ENCODE data around the gene PRDM16.

The PRDM16 gene

GRCh38 chr1:3069491-3070308 is 697 bp downstream of the PRDM16 start:
- DNase-seq (ENCODE audit: low spot score), result no peak

DNA sequence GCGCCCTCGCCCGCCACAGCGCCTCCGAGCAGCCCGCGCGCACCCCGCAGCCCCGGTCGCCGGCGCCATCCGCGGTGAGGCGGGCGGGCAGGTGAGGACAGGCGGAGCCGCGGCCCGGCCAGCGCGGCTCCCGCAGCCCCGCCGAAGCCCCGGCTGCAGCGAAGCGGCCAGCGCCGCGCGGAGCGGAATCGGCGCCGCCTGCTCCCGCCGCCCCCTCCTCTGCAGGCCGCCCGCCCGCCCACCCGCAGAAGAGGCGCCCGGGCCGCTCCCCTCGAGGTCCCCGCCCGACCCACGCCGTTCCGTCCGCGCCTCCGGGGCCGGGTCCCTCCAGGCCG is 1.3 kb downstream of the PRDM16 start:
- no peak for DNase-seq (ENCODE audit: low spot score)

- no peak for DNase-seq (ENCODE audit: low spot score)
These were observed 1.9 kb downstream of the PRDM16 start for GRCh38 chr1:3070644-3071564.

DNA sequence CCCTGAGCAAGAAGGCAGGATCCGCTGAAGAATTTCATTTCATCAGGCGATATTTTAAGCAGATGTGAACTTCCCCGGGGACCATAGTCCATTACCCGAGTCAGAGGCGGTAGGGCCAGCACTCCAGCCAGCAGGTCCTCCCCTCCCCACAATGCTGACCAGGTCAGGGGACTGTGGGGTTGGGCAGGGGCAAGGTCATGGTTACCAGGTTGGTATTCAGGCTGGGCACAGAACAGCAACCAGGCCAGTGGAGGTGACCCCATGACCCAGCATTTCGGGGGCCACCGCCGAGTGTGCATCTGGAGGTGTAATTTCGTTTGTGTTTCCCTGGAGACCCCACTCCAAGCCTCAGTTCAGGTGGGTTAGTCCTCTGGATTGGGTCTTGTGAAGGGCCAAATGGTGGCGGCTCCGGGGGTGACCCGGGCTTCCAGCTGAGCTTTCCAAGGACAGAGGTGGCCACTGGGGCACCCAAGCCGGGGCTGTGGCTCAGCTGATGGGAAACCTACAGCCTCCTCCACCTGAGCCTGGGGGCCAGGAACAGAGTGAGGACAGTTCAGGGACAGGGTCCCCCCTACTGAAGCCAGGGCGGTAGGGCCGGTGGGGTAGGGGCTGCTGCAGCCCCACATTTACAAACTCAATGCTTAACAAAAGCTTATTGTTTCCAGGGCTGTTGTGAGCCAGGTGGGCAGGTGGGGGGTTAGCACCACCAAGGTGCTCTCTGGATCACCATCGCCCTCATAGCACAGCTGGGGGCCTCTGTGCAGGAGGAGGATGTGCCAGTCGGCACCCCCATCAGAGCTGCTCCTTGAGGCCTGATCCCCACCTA is 2.8 kb downstream of the PRDM16 start:
- no peak for DNase-seq (ENCODE audit: low spot score)

GRCh38 chr1:3072391-3073185 is 3.6 kb downstream of the PRDM16 start:
- no peak for DNase-seq (ENCODE audit: low spot score)

DNA sequence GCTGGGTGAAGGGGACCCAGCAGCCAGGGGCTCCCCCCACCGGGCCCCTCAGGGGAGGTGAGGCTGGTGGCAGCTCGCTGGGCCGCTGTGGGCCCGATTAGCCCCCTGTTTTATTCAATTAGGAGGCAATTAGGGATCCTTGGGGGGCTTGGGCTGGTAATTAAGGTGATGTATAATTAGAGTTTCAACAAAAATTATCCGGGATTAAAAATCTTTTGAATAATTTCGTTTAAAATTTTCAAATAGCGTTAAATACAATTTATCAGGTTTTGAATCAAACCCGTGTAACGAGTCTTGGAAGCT is 4.1 kb downstream of the PRDM16 start:
- no peak for DNase-seq (ENCODE audit: low spot score)

GRCh38 chr1:3073489-3074296 is 4.7 kb downstream of the PRDM16 start:
- no peak for DNase-seq (ENCODE audit: low spot score)

GRCh38 chr1:3074297-3074741 is 5.3 kb downstream of the PRDM16 start:
- DNase-seq (ENCODE audit: low spot score), result no peak

DNA sequence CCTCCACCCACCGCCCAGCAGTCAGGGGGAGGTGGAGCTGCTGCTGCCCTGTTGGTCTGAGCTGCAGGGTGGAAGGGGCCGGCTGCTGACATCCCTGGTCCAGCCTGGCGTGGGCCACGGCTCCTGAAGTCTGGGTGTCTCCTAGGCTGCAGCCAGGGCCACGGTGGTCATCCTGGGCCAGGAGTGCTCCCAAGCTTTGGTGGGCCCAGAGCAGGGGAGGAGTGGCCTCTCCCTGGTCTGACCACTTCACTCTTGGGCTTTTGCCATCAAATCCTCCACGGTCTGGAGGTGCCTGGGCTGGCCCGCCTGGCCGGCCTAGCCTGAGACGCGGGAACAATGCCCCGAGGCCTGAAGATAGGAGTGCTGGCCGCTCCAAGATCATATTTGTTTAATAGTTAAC is 5.8 kb downstream of the PRDM16 start:
- DNase-seq (ENCODE audit: low spot score), result no peak

- DNase-seq (ENCODE audit: low spot score), result no peak
These were observed 6.8 kb downstream of the PRDM16 start for GRCh38 chr1:3075666-3076362.

- no peak for DNase-seq (ENCODE audit: low spot score)
These were observed 7.3 kb downstream of the PRDM16 start for GRCh38 chr1:3076363-3076740.

GRCh38 chr1:3077081-3077480 is 8.1 kb downstream of the PRDM16 start:
- no peak for DNase-seq (ENCODE audit: low spot score)

GRCh38 chr1:3077561-3077960 is 8.6 kb downstream of the PRDM16 start:
- no peak for DNase-seq (ENCODE audit: low spot score)

DNA sequence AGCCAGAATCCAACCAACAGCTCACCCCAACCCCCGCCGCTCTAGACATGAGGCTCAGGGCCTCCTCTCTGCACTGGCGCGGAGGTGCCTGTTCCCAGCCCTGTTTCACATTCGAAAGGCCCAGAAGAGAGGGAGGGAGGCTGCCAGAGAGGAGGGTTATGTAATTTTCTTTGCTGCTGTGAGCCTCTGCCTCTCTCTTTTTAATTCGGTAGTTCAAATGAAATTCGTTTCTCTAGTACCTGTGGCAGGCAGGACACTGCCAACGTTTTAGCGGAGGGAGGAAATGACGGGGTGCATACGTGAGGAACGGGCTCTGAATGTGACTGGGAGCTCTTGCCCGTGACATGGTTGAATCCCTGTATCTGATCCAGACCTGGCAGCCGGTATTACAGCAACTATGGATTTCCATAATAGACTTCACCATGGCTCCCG is 9.4 kb downstream of the PRDM16 start:
- no peak for DNase-seq (ENCODE audit: low spot score)

- DNase-seq (ENCODE audit: low spot score), result no peak
These were observed 9.9 kb downstream of the PRDM16 start for GRCh38 chr1:3078871-3079270.

- no peak for DNase-seq (ENCODE audit: low spot score)
These were observed 10.5 kb downstream of the PRDM16 start for GRCh38 chr1:3079381-3080052.

GRCh38 chr1:3080053-3080955 is 11.3 kb downstream of the PRDM16 start:
- DNase-seq (ENCODE audit: low spot score), result no peak

DNA sequence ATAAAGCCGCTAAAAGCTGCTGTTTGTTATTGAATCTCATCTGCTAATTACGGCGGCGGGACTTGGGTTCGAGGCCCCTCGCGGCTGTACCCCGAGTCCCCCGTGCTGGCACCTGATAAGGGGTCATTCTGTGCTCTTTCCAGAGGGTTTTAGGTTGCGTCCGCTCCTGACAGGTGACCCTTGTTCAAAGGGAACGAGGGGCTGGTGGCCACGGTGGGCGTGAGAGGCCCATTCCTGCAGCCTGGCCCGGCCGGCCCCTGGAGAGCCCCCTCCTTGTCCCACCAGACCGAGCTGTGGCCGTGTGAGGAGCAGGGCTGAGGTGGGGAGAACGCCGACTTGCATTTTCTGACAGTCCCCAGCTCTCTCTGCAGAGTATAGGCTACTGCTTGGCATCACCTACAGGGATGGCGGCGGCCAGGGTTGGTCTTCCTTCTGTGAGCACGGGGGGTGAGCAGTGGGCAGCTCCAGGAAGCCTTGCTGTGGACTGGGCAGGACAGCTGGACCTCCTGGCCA is 12.2 kb downstream of the PRDM16 start:
- DNase-seq (ENCODE audit: low spot score), result no peak
